Esophagus squamous epithelium (tissue), 4 donors: ENCODE results near the gene NFIC.

Source experiments
- CTCF ChIP-seq, 6 experiments: fragments of 450-650 bp in 4 of 6; fragments of 200-600 bp in 2 of 6; sonication (generic) in 2 of 6; IDR thresholded peaks; one replicate each; pipeline ENCODE4 v1.5.1; 2016 to 2019; ENCODE audit warnings: antibody characterized with exemption in 6 of 6, mild to moderate bottlenecking in 4 of 6, moderate library complexity in 4 of 6
- POLR2A ChIP-seq, 4 donors: fragments of 450-650 bp; IDR thresholded peaks; one replicate each; pipeline ENCODE4 v1.6.1; 2017; ENCODE audit warnings: antibody characterized with exemption in 4 of 4, mild to moderate bottlenecking in 4 of 4, moderate library complexity in 3 of 4

- TF ChIP-seq CTCF (IDR thresholded peaks at IDR 0.05) (no peak), POLR2A (IDR thresholded peaks at IDR 0.05) (no peak)
Observed at GRCh38 chr19:3511506-3512251, 145.3 kb downstream of the NFIC start.
